Gastroesophageal sphincter (tissue), 3 donors: ENCODE measurements around the gene FOXP4.

Experiments
- CTCF ChIP-seq, 4 experiments: fragments of 200-600 bp in 2 of 4; fragments of 450-650 bp in 2 of 4; sonication (generic) in 1 of 4; IDR thresholded peaks; one replicate each; pipeline ENCODE4 v1.5.1; 2017 to 2019; ENCODE audit warnings: antibody characterized with exemption in 4 of 4, mild to moderate bottlenecking in 2 of 4, moderate library complexity in 2 of 4
- POLR2A ChIP-seq, 2 donors: fragments of 450-650 bp; IDR thresholded peaks; one replicate each; pipeline ENCODE4 v1.6.1; 2017; ENCODE audit warnings: antibody characterized with exemption in 2 of 2, mild to moderate bottlenecking in 2 of 2, moderate library complexity in 1 of 2

GRCh38 chr6:41531591-41532582 is 14.3 kb upstream of the FOXP4 start:
- TF ChIP-seq POLR2A (IDR thresholded peaks at IDR 0.05) (no peak), CTCF (IDR thresholded peaks at IDR 0.05) (no peak)
